Ishikawa (cell line): Measurements from ENCODE around the gene ABCB11.

Experiments used
- CEBPB ChIP-seq: IDR thresholded peaks from 2 replicates; pipeline ENCODE4 v1.6.1; 2012
- CREB1 ChIP-seq: IDR thresholded peaks from 2 replicates; pipeline ENCODE4 v1.6.1; 2012; ENCODE audit warnings: low read depth
- EGR1 ChIP-seq: IDR thresholded peaks from 2 replicates; pipeline ENCODE4 v1.6.1; 2012
- EP300 ChIP-seq: IDR thresholded peaks from 2 replicates; pipeline ENCODE4 v1.6.1; 2012; ENCODE audit warnings: borderline replicate concordance
- FOXM1 ChIP-seq: IDR thresholded peaks from 2 replicates; pipeline ENCODE4 v1.6.1; 2012; ENCODE audit warnings: low read depth, borderline replicate concordance
- NFIC ChIP-seq: IDR thresholded peaks from 2 replicates; pipeline ENCODE4 v1.6.1; 2012
- RAD21 ChIP-seq: IDR thresholded peaks from 2 replicates; pipeline ENCODE4 v1.6.1; 2012; ENCODE audit warnings: low read depth
- REST ChIP-seq: IDR thresholded peaks from 2 replicates; pipeline ENCODE4 v1.6.1; 2012; ENCODE audit warnings: low read depth, mild to moderate bottlenecking
- TAF1 ChIP-seq: IDR thresholded peaks from 2 replicates; pipeline ENCODE4 v1.6.1; 2012; ENCODE audit warnings: low read depth, mild to moderate bottlenecking
- TCF12 ChIP-seq: IDR thresholded peaks from 2 replicates; pipeline ENCODE4 v1.6.1; 2012; ENCODE audit warnings: low read depth
- TEAD4 ChIP-seq: IDR thresholded peaks from 2 replicates; pipeline ENCODE4 v1.6.1; 2012
- YY1 ChIP-seq: IDR thresholded peaks from 2 replicates; pipeline ENCODE4 v1.6.1; 2012; ENCODE audit warnings: low read depth
- ZBTB7A ChIP-seq: IDR thresholded peaks from 2 replicates; pipeline ENCODE4 v1.6.1; 2012; ENCODE audit warnings: low read depth
- TF ChIP-seq, protein P1 (sequence below): IDR thresholded peaks from 2 replicates; pipeline ENCODE4 v1.6.1; 2012
- TF ChIP-seq, protein P2 (sequence below): IDR thresholded peaks from 2 replicates; pipeline ENCODE4 v1.6.1; 2012

ABCB11 gene

GRCh38 chr2:168962636-168963035 is 68.5 kb downstream of the ABCB11 start:
- TF ChIP-seq FOXM1: no peak
- TF ChIP-seq, protein P1, sequence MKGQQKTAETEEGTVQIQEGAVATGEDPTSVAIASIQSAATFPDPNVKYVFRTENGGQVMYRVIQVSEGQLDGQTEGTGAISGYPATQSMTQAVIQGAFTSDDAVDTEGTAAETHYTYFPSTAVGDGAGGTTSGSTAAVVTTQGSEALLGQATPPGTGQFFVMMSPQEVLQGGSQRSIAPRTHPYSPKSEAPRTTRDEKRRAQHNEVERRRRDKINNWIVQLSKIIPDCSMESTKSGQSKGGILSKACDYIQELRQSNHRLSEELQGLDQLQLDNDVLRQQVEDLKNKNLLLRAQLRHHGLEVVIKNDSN: no peak
- TF ChIP-seq RAD21: no peak
- no peak for TF ChIP-seq EP300
- no peak for TF ChIP-seq CREB1
- no peak for TF ChIP-seq ZBTB7A
- no peak for TF ChIP-seq TEAD4
- no peak for TF ChIP-seq TCF12
- TF ChIP-seq, protein P2, sequence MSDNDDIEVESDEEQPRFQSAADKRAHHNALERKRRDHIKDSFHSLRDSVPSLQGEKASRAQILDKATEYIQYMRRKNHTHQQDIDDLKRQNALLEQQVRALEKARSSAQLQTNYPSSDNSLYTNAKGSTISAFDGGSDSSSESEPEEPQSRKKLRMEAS: no peak
- TF ChIP-seq YY1: no peak
- TF ChIP-seq TAF1: no peak
- no peak for TF ChIP-seq NFIC
- TF ChIP-seq REST: no peak
- TF ChIP-seq CEBPB: no peak
- TF ChIP-seq EGR1: no peak

DNA sequence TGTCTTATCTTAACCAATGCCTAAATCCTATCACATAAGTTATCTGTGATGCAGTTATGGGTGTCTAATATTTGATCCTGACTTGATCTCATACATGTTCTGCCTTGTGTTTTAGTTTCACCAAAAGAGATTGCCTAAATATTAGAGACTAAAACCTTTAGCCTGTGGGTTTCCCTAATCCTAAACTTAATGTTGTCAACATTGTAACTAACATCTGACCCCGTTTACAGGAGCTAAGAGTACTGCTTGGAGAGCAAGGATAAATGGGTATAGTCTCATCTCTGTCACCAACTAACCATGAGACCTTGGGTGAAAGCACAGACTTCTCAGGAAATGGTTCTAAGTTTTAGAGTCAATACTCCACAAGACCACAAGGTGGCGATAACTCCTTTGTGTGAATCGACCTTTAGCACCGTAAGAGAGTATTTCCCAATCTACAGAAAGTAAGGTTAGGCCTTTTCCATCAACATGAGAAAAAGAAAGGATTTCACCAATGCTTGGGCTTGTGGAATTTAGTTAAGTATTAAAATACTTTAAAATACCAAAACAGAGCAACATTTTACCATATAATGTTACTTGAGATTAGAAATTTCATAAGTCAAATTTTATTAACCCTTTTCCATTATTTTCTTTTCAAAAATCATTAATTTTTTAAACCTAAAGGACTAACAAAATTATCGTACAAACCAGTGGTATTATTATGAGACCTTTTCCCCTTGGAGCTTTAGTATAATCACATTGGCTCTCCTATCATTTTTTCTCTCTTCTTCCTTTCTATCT is 69.5 kb downstream of the ABCB11 start:
- TF ChIP-seq CEBPB (peak; percentile 90), RAD21 (peak; percentile 84), EGR1 (no peak)

DNA sequence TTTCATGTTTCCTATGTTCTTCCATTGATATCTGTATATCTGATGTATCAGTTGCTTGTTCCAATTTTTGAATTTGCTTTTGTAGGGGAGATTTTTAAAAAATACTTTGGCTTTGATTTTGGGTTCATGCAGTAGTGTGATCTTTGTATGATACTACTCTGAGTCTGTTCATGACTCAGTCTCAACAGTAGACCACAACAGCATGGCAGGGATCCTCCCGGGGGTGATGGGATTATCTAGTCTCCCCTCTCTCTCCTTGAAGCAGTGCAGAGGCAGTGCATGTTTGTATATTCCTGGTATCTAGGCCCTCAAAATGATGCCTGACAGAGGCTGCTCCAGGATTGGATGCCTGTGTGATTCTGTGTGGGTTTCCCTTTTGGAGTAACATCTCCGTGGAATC is 74.7 kb downstream of the ABCB11 start:
- TF ChIP-seq ZBTB7A: no peak
- TF ChIP-seq, protein P2: no peak
- TF ChIP-seq YY1: no peak

- TF ChIP-seq YY1 (no peak), EGR1 (no peak), TAF1 (no peak), CEBPB (no peak), ZBTB7A (no peak), REST (no peak), TEAD4 (no peak), RAD21 (no peak), CREB1 (no peak), NFIC (no peak), EP300 (no peak), TCF12 (no peak), FOXM1 (no peak)
- TF ChIP-seq, protein P2: no peak
- TF ChIP-seq, protein P1: no peak
Measured at GRCh38 chr2:168955321-168955720, 75.8 kb downstream of the ABCB11 start.

DNA sequence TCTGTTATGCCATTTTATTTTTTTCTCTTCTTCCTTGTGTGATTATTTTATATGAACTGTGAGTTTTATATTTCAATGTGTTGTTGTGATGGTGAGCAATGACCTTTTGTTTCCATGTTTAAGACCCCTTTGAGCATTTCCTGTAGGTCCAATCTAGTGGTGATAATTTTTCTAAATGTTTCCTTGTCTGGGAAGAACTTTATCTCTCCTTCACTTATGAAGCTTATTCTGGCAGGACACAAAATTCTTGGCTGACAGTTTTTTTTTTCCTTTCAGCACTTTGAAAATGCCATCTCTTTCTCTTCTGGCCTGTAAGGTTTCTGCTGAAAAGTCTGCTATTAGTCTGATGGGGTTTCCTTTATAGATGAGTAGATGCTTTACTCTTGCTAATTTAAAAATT is 76.9 kb downstream of the ABCB11 start:
- no peak for TF ChIP-seq REST
